Cardiac fibroblast (primary cell): ENCODE data around the gene ARHGEF17.

Experiments
- DNase-seq, 2 donors: peaks; one replicate each; pipeline versions ENCODE4 v3.0.0 to v3.0.0-alpha.2; 2010; ENCODE audit warnings: low read depth in 2 of 2
- H3K4me3 ChIP-seq, 2 donors: replicated peaks in 1 of 2; 1 replicate in 1 of 2; 2 replicates in 1 of 2; pipeline ENCODE4 v1.5.1; 2011; ENCODE audit warnings: low read depth in 2 of 2, low read length in 2 of 2, mild to moderate bottlenecking in 2 of 2, moderate library complexity in 1 of 2
- CTCF ChIP-seq: IDR thresholded peaks from one replicate; pipeline ENCODE4 v1.5.1; 2011; ENCODE audit warnings: low read depth, mild to moderate bottlenecking, low read length, inconsistent platforms

ARHGEF17 gene

GRCh38 chr11:73314117-73314961 is 6.3 kb downstream of the ARHGEF17 start:
- TF ChIP-seq CTCF = no peak
- DNase-seq = peak; percentile 66 to 67
- peak overlapping the region; percentile 10 to 11 for H3K4me3 ChIP-seq

- H3K4me3 ChIP-seq = no peak overlapping the region
- TF ChIP-seq CTCF = no peak
- DNase-seq = no peak
Measured at GRCh38 chr11:73315293-73316020, 7.4 kb downstream of the ARHGEF17 start.

GRCh38 chr11:73316422-73316821 is 8.3 kb downstream of the ARHGEF17 start:
- TF ChIP-seq CTCF = no peak
- no peak for DNase-seq
- H3K4me3 ChIP-seq = no peak overlapping the region

- DNase-seq = peak in 1 of 2 donors; percentile 76
- H3K4me3 ChIP-seq = no peak overlapping the region
- no peak for TF ChIP-seq CTCF
Measured at GRCh38 chr11:73317373-73317772, 9.3 kb downstream of the ARHGEF17 start.

- no peak for DNase-seq
- no peak overlapping the region for H3K4me3 ChIP-seq
- no peak for TF ChIP-seq CTCF
Measured at GRCh38 chr11:73317803-73318202, 9.7 kb downstream of the ARHGEF17 start.

- peak in 1 of 2 donors; percentile 58 for DNase-seq
- H3K4me3 ChIP-seq = no peak overlapping the region
- TF ChIP-seq CTCF = no peak
Measured at GRCh38 chr11:73318501-73319011, 10.5 kb downstream of the ARHGEF17 start.
